SK-N-SH (cell line): ENCODE data around the gene NEK8.

Source experiments
- ELF1 ChIP-seq: IDR thresholded peaks from 2 replicates; pipeline ENCODE4 v1.4.0; 2012
- EP300 ChIP-seq, 2 experiments: IDR thresholded peaks; 2 replicates each; pipeline versions ENCODE4 v1.4.0 to v1.6.1; 2012; ENCODE audit warnings: borderline replicate concordance in 1 of 2, low read depth in 1 of 2, low read length in 1 of 2
- GATA2 ChIP-seq: sonication (generic); formaldehyde crosslinking; IDR thresholded peaks from 2 replicates; pipeline ENCODE4 v1.5.0; 2020; ENCODE audit warnings: mild to moderate bottlenecking, missing genetic modification reagents
- JUND ChIP-seq: IDR thresholded peaks from 2 replicates; pipeline ENCODE4 v1.4.0; 2012
- MXI1 ChIP-seq: IDR thresholded peaks from 2 replicates; pipeline ENCODE4 v1.6.1; 2012; ENCODE audit warnings: mild to moderate bottlenecking, low read depth, low read length, improper control_type of control experiment
- POLR2AphosphoS5 ChIP-seq: IDR thresholded peaks from 2 replicates; pipeline ENCODE4 v1.6.1; 2012; ENCODE audit warnings: low read depth, low read length
- RAD21 ChIP-seq: IDR thresholded peaks from 2 replicates; pipeline ENCODE4 v1.6.1; 2012; ENCODE audit warnings: mild to moderate bottlenecking, low read length
- RXRA ChIP-seq: IDR thresholded peaks from 2 replicates; pipeline ENCODE4 v1.4.0; 2012; ENCODE audit warnings: low read depth, mild to moderate bottlenecking, borderline replicate concordance
- SIN3A ChIP-seq: IDR thresholded peaks from 2 replicates; pipeline ENCODE4 v1.6.1; 2012; ENCODE audit warnings: low read depth, mild to moderate bottlenecking, low read length, moderate library complexity, borderline replicate concordance
- TEAD4 ChIP-seq: IDR thresholded peaks from 2 replicates; pipeline ENCODE4 v1.4.0; 2012; ENCODE audit warnings: mild to moderate bottlenecking, borderline replicate concordance; ENCODE audit not compliant: insufficient read depth
- YY1 ChIP-seq: IDR thresholded peaks from 2 replicates; pipeline ENCODE4 v1.4.0; 2012; ENCODE audit warnings: low read depth, mild to moderate bottlenecking
- TF ChIP-seq, protein P1 (sequence below): fragments of 200-600 bp; sonication (generic); IDR thresholded peaks from 2 replicates; pipeline ENCODE4 v1.6.1; 2017; ENCODE audit warnings: antibody characterized with exemption, mild to moderate bottlenecking, moderate library complexity
- TF ChIP-seq, protein P2 (sequence below): IDR thresholded peaks from 2 replicates; pipeline ENCODE4 v1.6.1; 2012; ENCODE audit warnings: mild to moderate bottlenecking, low read depth, low read length, moderate library complexity

GRCh38 chr17:28774206-28774605 is 45.6 kb downstream of the NEK8 start:
- no peak for TF ChIP-seq MXI1
- TF ChIP-seq TEAD4, result no peak
- TF ChIP-seq, protein P1, sequence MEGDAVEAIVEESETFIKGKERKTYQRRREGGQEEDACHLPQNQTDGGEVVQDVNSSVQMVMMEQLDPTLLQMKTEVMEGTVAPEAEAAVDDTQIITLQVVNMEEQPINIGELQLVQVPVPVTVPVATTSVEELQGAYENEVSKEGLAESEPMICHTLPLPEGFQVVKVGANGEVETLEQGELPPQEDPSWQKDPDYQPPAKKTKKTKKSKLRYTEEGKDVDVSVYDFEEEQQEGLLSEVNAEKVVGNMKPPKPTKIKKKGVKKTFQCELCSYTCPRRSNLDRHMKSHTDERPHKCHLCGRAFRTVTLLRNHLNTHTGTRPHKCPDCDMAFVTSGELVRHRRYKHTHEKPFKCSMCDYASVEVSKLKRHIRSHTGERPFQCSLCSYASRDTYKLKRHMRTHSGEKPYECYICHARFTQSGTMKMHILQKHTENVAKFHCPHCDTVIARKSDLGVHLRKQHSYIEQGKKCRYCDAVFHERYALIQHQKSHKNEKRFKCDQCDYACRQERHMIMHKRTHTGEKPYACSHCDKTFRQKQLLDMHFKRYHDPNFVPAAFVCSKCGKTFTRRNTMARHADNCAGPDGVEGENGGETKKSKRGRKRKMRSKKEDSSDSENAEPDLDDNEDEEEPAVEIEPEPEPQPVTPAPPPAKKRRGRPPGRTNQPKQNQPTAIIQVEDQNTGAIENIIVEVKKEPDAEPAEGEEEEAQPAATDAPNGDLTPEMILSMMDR, result no peak
- no peak for TF ChIP-seq ELF1
- TF ChIP-seq RAD21, result no peak
- TF ChIP-seq, protein P2, sequence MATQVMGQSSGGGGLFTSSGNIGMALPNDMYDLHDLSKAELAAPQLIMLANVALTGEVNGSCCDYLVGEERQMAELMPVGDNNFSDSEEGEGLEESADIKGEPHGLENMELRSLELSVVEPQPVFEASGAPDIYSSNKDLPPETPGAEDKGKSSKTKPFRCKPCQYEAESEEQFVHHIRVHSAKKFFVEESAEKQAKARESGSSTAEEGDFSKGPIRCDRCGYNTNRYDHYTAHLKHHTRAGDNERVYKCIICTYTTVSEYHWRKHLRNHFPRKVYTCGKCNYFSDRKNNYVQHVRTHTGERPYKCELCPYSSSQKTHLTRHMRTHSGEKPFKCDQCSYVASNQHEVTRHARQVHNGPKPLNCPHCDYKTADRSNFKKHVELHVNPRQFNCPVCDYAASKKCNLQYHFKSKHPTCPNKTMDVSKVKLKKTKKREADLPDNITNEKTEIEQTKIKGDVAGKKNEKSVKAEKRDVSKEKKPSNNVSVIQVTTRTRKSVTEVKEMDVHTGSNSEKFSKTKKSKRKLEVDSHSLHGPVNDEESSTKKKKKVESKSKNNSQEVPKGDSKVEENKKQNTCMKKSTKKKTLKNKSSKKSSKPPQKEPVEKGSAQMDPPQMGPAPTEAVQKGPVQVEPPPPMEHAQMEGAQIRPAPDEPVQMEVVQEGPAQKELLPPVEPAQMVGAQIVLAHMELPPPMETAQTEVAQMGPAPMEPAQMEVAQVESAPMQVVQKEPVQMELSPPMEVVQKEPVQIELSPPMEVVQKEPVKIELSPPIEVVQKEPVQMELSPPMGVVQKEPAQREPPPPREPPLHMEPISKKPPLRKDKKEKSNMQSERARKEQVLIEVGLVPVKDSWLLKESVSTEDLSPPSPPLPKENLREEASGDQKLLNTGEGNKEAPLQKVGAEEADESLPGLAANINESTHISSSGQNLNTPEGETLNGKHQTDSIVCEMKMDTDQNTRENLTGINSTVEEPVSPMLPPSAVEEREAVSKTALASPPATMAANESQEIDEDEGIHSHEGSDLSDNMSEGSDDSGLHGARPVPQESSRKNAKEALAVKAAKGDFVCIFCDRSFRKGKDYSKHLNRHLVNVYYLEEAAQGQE, result no peak
- TF ChIP-seq YY1, result no peak
- TF ChIP-seq JUND, result no peak
- no peak for TF ChIP-seq EP300 (IDR thresholded peaks at IDR 0.05; ENCODE audit: borderline replicate concordance in 1 of 2, low read depth in 1 of 2, low read length in 1 of 2)
- TF ChIP-seq SIN3A, result no peak
- TF ChIP-seq GATA2 (CRISPR knock-in tag), result no peak
- TF ChIP-seq POLR2AphosphoS5, result no peak
- TF ChIP-seq RXRA, result no peak
